OCI-LY3 (cell line): ENCODE data around the gene MAP1LC3B2.
A peak's percentile ranks its signal among the peaks of the same experiment; 100 is the strongest.

ENCODE experiments used
- CTCF ChIP-seq: fragments of 200-600, 300-600 bp; sonication (generic); IDR thresholded peaks from 2 replicates; pipeline ENCODE4 v1.5.1; 2014; ENCODE audit warnings: antibody characterized with exemption, low read length, low read depth
- EZH2phosphoT487 ChIP-seq: fragments of 200-600 bp; shearing (Covaris generic); IDR thresholded peaks from 2 replicates; pipeline ENCODE4 v1.6.1; 2018; ENCODE audit warnings: antibody characterized with exemption, mixed run types, low read depth

GRCh38 chr12:116559162-116559935 lies at the start of gene MAP1LC3B2:
- no peak for TF ChIP-seq CTCF
- peak; percentile 85 for TF ChIP-seq EZH2phosphoT487
